ENCODE results near the gene NCBP2.

Gene NCBP2

DNA sequence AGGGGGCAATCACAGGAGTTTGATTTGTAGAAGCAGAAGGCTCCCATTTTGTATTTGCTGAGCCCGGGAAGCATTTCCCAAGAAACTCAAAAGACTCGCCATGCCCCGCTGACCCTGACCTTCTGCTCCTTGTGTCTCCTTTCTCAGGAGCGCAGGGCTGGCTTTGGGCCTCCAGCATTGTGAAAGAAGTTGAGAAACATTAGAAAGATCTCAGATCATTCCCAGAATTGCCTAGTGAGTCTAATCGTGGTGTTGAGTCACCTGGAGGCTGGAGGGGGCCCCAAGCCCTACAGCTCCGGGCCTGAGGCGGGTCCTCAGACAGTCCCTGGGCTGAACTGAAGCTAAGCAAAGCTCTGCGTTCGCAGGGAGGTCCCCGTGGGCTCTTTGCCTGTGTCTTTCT, 37.2 kb upstream of the NCBP2 start:
- H3K27me3 ChIP-seq (replicated peaks; ENCODE audit: control insufficient read depth, insufficient read depth, low read length): no peaks in the 10 kb centered on the region
- DNase-seq (ENCODE audit: extremely low read depth, insufficient read length): no peak
- H3K4me3 ChIP-seq (replicated peaks; ENCODE audit: low read depth, low read length): no peak overlapping the region
- TF ChIP-seq, protein P1, sequence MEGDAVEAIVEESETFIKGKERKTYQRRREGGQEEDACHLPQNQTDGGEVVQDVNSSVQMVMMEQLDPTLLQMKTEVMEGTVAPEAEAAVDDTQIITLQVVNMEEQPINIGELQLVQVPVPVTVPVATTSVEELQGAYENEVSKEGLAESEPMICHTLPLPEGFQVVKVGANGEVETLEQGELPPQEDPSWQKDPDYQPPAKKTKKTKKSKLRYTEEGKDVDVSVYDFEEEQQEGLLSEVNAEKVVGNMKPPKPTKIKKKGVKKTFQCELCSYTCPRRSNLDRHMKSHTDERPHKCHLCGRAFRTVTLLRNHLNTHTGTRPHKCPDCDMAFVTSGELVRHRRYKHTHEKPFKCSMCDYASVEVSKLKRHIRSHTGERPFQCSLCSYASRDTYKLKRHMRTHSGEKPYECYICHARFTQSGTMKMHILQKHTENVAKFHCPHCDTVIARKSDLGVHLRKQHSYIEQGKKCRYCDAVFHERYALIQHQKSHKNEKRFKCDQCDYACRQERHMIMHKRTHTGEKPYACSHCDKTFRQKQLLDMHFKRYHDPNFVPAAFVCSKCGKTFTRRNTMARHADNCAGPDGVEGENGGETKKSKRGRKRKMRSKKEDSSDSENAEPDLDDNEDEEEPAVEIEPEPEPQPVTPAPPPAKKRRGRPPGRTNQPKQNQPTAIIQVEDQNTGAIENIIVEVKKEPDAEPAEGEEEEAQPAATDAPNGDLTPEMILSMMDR (IDR thresholded peaks at IDR 0.05; ENCODE audit: insufficient read depth, low read length, poor library complexity, severe bottlenecking): no peak
- no peaks in the 10 kb centered on the region for H3K36me3 ChIP-seq (ENCODE audit: control insufficient read depth, insufficient read depth, low read length)

DNA sequence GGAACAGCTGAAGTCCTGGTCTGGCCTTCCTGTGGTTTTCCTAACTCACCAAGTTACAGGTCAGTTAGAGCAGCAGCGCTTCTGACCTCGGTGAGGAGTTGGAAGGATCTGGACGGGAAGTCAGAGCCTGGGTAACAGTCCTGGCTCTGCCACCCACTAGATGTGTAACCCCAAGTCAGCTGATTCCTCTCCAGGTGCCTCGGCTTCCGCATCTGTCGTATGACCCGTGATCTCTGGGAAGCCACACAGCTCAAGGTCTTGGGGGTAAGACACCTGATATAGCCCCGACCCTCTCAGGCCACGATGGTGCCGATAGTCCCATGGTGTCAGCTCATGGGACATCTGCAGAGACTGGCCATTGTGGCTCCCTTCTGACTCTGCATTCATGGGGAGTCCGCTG, 34.6 kb upstream of the NCBP2 start:
- no peak overlapping the region for H3K4me3 ChIP-seq (replicated peaks; ENCODE audit: low read depth, low read length)
- TF ChIP-seq, protein P1 (IDR thresholded peaks at IDR 0.05; ENCODE audit: insufficient read depth, low read length, poor library complexity, severe bottlenecking): no peak
- H3K36me3 ChIP-seq (ENCODE audit: control insufficient read depth, insufficient read depth, low read length): no peaks in the 10 kb centered on the region
- H3K27me3 ChIP-seq (replicated peaks; ENCODE audit: control insufficient read depth, insufficient read depth, low read length): no peaks in the 10 kb centered on the region
- no peak for DNase-seq (ENCODE audit: extremely low read depth, insufficient read length)

DNA sequence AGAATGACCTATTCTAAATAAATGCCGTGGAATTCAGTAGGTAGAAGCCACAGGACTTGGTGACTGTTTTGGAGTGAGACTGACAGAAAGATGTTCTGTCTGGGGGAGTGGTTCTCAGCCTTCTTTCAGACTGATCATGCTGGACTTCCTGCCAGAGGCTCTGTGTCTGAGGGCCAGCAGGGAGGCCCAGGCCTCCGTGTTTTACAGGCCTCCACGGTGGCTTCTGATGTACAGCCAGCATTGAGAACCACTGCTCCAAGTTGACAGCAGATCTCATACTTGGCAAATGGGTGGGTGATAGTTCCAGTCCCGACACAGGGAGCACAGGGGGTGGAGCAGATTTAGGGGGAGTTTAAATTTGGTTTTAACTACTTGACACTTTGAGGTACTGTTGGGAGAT, 33.0 kb upstream of the NCBP2 start:
- no peak for DNase-seq (ENCODE audit: extremely low read depth, insufficient read length)
- TF ChIP-seq, protein P1 (IDR thresholded peaks at IDR 0.05; ENCODE audit: insufficient read depth, low read length, poor library complexity, severe bottlenecking): no peak
- Histone ChIP-seq H3K4me3 (replicated peaks; ENCODE audit: low read depth, low read length) (no peak overlapping the region), H3K36me3 (ENCODE audit: control insufficient read depth, insufficient read depth, low read length) (no peaks in the 10 kb centered on the region), H3K27me3 (replicated peaks; ENCODE audit: control insufficient read depth, insufficient read depth, low read length) (no peaks in the 10 kb centered on the region)

DNA sequence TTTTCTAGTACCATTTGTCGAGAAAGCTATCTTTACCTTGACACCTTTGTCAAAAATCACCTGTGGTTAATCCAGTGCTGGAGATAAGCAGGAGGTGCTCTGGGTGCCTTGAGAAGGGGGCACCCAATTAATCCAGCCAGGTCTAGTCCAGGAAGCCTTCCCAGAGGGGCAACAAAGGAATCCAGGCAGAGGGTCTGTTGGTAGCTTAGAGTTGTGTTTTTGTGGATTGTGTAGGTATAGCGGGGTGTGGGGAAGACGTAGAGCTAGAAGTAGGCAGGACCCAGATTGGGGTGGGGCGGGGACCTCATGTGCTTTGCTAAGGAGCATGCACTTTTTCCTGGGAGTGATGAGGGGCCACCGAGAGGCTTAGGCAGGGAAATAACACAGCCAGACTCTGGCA, 32.3 kb upstream of the NCBP2 start:
- no peak overlapping the region for H3K4me3 ChIP-seq (replicated peaks; ENCODE audit: low read depth, low read length)
- no peak for DNase-seq (ENCODE audit: extremely low read depth, insufficient read length)
- no peaks in the 10 kb centered on the region for H3K36me3 ChIP-seq (ENCODE audit: control insufficient read depth, insufficient read depth, low read length)
- TF ChIP-seq, protein P1 (IDR thresholded peaks at IDR 0.05; ENCODE audit: insufficient read depth, low read length, poor library complexity, severe bottlenecking): no peak
- H3K27me3 ChIP-seq (replicated peaks; ENCODE audit: control insufficient read depth, insufficient read depth, low read length): no peaks in the 10 kb centered on the region

DNA sequence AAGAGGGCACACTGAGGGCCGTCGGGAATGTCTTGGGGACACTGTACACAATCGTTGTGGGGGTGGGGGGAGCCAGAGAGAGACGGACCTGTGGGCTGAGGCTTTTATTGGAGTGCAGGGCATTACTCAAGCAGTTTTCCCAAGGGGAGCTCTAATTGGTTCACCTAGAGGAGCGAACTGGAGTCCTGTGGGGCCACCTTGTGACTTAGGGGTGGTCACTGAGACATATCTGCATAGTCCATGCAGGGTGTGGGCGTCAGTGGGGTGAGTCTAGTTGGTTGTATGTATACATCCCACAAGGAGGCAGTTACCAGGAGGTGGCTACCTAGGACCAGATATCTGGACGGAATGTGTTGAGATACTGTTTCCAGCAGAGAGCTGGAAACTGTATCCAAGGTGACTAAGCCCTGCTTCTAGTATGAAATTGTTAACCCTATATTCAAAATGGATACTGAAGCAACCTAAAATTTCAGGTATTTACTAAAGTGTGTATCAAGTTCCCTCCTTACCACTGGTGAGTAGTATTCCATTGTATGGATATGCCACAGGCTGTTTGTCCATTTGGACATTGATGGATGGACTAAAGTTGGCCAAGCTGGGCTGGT, 28.9 kb upstream of the NCBP2 start:
- DNase-seq (ENCODE audit: extremely low read depth, insufficient read length): no peak
- Histone ChIP-seq H3K36me3 (ENCODE audit: control insufficient read depth, insufficient read depth, low read length) (0 out of 2 replicates have a peak, but pooled peaks cover 1% of the 10 kb centered on the region), H3K4me3 (replicated peaks; ENCODE audit: low read depth, low read length) (no peak overlapping the region), H3K27me3 (replicated peaks; ENCODE audit: control insufficient read depth, insufficient read depth, low read length) (no peaks in the 10 kb centered on the region)
- TF ChIP-seq, protein P1 (IDR thresholded peaks at IDR 0.05; ENCODE audit: insufficient read depth, low read length, poor library complexity, severe bottlenecking): no peak
